ACC112 (cell line): Measurements from ENCODE around the gene CHEK1.
"Not testable (repeated sequence)": the region's sequence is repeated elsewhere in the genome, so short reads cannot be mapped to it uniquely, and the experiment has no call there.

Source experiments
- H2AFZ ChIP-seq: fragments of 200-600 bp; sonication (generic); one replicate; pipeline ENCODE4 v1.6.0; 2017; ENCODE audit warnings: antibody characterized with exemption, low read length; ENCODE audit not compliant: unreplicated experiment
- H3K27ac ChIP-seq: fragments of 200-600 bp; sonication (generic); 2 replicates; pipeline ENCODE4 v1.5.1; 2014; ENCODE audit warnings: low read depth, mild to moderate bottlenecking, antibody characterized with exemption, low read length, moderate library complexity
- H3K27me3 ChIP-seq: fragments of 200-600 bp; sonication (generic); 2 replicates; pipeline ENCODE4 v1.6.1; 2014; ENCODE audit warnings: mild to moderate bottlenecking, antibody characterized with exemption, low read length, moderate library complexity, mixed read lengths; ENCODE audit not compliant: insufficient read depth
- H3K36me3 ChIP-seq: fragments of 200-600 bp; sonication (generic); 2 replicates; pipeline ENCODE4 v1.6.1; 2016; ENCODE audit warnings: mild to moderate bottlenecking, antibody characterized with exemption, low read length, moderate library complexity, mixed read lengths; ENCODE audit not compliant: insufficient read depth
- H3K4me1 ChIP-seq: fragments of 200-600 bp; sonication (generic); one replicate; pipeline ENCODE4 v1.6.1; 2016; ENCODE audit warnings: low read length, mixed read lengths; ENCODE audit not compliant: insufficient read depth, unreplicated experiment, control insufficient read depth
- H3K4me3 ChIP-seq: fragments of 200-600 bp; sonication (generic); 2 replicates; pipeline ENCODE4 v1.5.1; 2014; ENCODE audit warnings: mild to moderate bottlenecking, low read depth, low read length
- H3K79me2 ChIP-seq: fragments of 200-600 bp; sonication (generic); one replicate; pipeline ENCODE4 v1.6.0; 2016; ENCODE audit warnings: low read length; ENCODE audit not compliant: control insufficient read depth, unreplicated experiment, insufficient read depth

CHEK1 gene

GRCh38 chr11:125689274-125689859 is 64.4 kb downstream of the CHEK1 start:
- no peak overlapping the region for H3K4me3 ChIP-seq
- no peaks in the 10 kb centered on the region for H3K4me1 ChIP-seq
- H3K79me2 ChIP-seq, result no peaks in the 10 kb centered on the region
- no peak overlapping the region for H3K27ac ChIP-seq
- 0 out of 2 replicates have a peak, but pooled peaks cover 3% of the 10 kb centered on the region for H3K27me3 ChIP-seq
- H3K36me3 ChIP-seq, result no peaks in the 10 kb centered on the region
- no peak overlapping the region for H2AFZ ChIP-seq

- Histone ChIP-seq H3K36me3 (no peaks in the 10 kb centered on the region), H2AFZ (no peak overlapping the region), H3K27me3 (peaks cover 7% of the 10 kb centered on the region; the same call in 1 of the 2 replicates), H3K27ac (no peak overlapping the region), H3K4me1 (no peaks in the 10 kb centered on the region), H3K79me2 (no peaks in the 10 kb centered on the region), H3K4me3 (no peak overlapping the region)
These were observed 65.0 kb downstream of the CHEK1 start for GRCh38 chr11:125690006-125690405.

- Histone ChIP-seq H3K4me1 (no peaks in the 10 kb centered on the region), H3K79me2 (no peaks in the 10 kb centered on the region), H3K36me3 (no peaks in the 10 kb centered on the region), H3K4me3 (no peak overlapping the region), H3K27ac (no peak overlapping the region), H2AFZ (no peak overlapping the region), H3K27me3 (peaks cover 26% of the 10 kb centered on the region)
These were observed 67.9 kb downstream of the CHEK1 start for GRCh38 chr11:125692887-125693286.

GRCh38 chr11:125694951-125695350 is 70.0 kb downstream of the CHEK1 start:
- H3K4me1 ChIP-seq, result no peaks in the 10 kb centered on the region
- no peak overlapping the region for H2AFZ ChIP-seq
- H3K36me3 ChIP-seq, result no peaks in the 10 kb centered on the region

GRCh38 chr11:125701018-125701610 is 76.2 kb downstream of the CHEK1 start:
- Histone ChIP-seq H3K4me3 (no peak overlapping the region), H3K4me1 (no peaks in the 10 kb centered on the region), H3K79me2 (no peaks in the 10 kb centered on the region), H3K36me3 (no peaks in the 10 kb centered on the region), H3K27ac (no peak overlapping the region), H3K27me3 (peaks cover 47% of the 10 kb centered on the region), H2AFZ (no peak overlapping the region)

More at GRCh38 chr11:125694951-125695350, 70.0 kb downstream of the CHEK1 start:
- Histone ChIP-seq H3K4me3 (no peak overlapping the region), H3K79me2 (no peaks in the 10 kb centered on the region), H3K27ac (no peak overlapping the region), H3K27me3 (peaks cover 44% of the 10 kb centered on the region)

GRCh38 chr11:125701858-125702621 is 77.1 kb downstream of the CHEK1 start:
- Histone ChIP-seq H3K4me3 (no peak overlapping the region), H3K36me3 (no peaks in the 10 kb centered on the region), H3K4me1 (no peaks in the 10 kb centered on the region), H3K27ac (no peak overlapping the region), H2AFZ (no peak overlapping the region), H3K27me3 (peaks cover 45% of the 10 kb centered on the region), H3K79me2 (no peaks in the 10 kb centered on the region)

GRCh38 chr11:125704686-125705085 is 79.7 kb downstream of the CHEK1 start:
- not testable (repeated sequence) for H3K4me1 ChIP-seq, H2AFZ ChIP-seq, H3K36me3 ChIP-seq, H3K79me2 ChIP-seq, H3K27ac ChIP-seq, H3K4me3 ChIP-seq
- H3K27me3 ChIP-seq, result peaks cover 21% of the 10 kb centered on the region

GRCh38 chr11:125720781-125721180 is 95.8 kb downstream of the CHEK1 start:
- Histone ChIP-seq H3K27me3 (peaks cover 62% of the 10 kb centered on the region), H3K36me3 (no peaks in the 10 kb centered on the region), H3K4me3 (no peak overlapping the region), H3K27ac (no peak overlapping the region), H2AFZ (no peak overlapping the region), H3K79me2 (no peaks in the 10 kb centered on the region), H3K4me1 (no peaks in the 10 kb centered on the region)

GRCh38 chr11:125724125-125724524 is 99.2 kb downstream of the CHEK1 start:
- H3K27me3 ChIP-seq, result peaks cover 71% of the 10 kb centered on the region
- H3K79me2 ChIP-seq, result no peaks in the 10 kb centered on the region
- no peak overlapping the region for H3K4me3 ChIP-seq
- H3K27ac ChIP-seq, result no peak overlapping the region
- no peaks in the 10 kb centered on the region for H3K36me3 ChIP-seq
- H3K4me1 ChIP-seq, result no peaks in the 10 kb centered on the region
- H2AFZ ChIP-seq, result no peak overlapping the region
